Keratinocyte (primary cell): Measurements from ENCODE around the gene CCDC85C. TPM values are rescaled to one million over a fixed set of nuclear protein-coding genes. Genes with fewer than 3 reads are reported as not detected.
A peak's percentile ranks its signal among the peaks of the same experiment; 100 is the strongest.

Source experiments
- DNase-seq: peaks from one replicate; pipeline ENCODE4 v3.0.0-alpha.2; 2011; ENCODE audit warnings: low read depth, missing footprints, low spot score
- FAIRE-seq: peaks from 2 replicates; lab custom pipeline; 2011; peaks lifted over from hg19 to GRCh38; lab: Jason Lieb, UNC
- H2AFZ ChIP-seq: 2 replicates; pipeline ENCODE4 v1.6.0; 2012; ENCODE audit warnings: low read length, control low read depth, inconsistent platforms; ENCODE audit not compliant: control insufficient read depth
- H3K27ac ChIP-seq: 2 replicates; pipeline ENCODE4 v1.5.1; 2011; ENCODE audit warnings: low read length; ENCODE audit not compliant: control insufficient read depth, insufficient read depth
- H3K27me3 ChIP-seq: 3 replicates; pipeline ENCODE4 v1.6.0; 2011; ENCODE audit warnings: low read length; ENCODE audit not compliant: control insufficient read depth, insufficient read depth; ENCODE audit errors: extremely low read depth
- H3K36me3 ChIP-seq, 2 experiments: 2 replicates in 1 of 2; 3 replicates in 1 of 2; pipeline ENCODE4 v1.5.1; 2011; ENCODE audit warnings: low read length in 2 of 2, mild to moderate bottlenecking in 1 of 2; ENCODE audit not compliant: control insufficient read depth in 2 of 2, insufficient read depth in 2 of 2; ENCODE audit errors: extremely low read depth in 1 of 2
- H3K4me1 ChIP-seq: 3 replicates; pipeline ENCODE4 v1.5.1; 2011; ENCODE audit warnings: low read length; ENCODE audit not compliant: control insufficient read depth, insufficient read depth; ENCODE audit errors: extremely low read depth
- H3K4me2 ChIP-seq: 3 replicates; pipeline ENCODE4 v1.6.0; 2011; ENCODE audit warnings: low read depth, low read length; ENCODE audit not compliant: control insufficient read depth, insufficient read depth; ENCODE audit errors: extremely low read depth
- H3K4me3 ChIP-seq, 3 experiments: fragments of 200-600 bp in 1 of 3; sonication (generic) in 1 of 3; 2 replicates in 2 of 3; 3 replicates in 1 of 3; pipeline ENCODE4 v1.5.1; 2011 to 2016; ENCODE audit warnings: low read length in 3 of 3, mild to moderate bottlenecking in 3 of 3, control low read depth in 2 of 3, inconsistent platforms in 1 of 3, low read depth in 1 of 3, mixed read lengths in 1 of 3, mixed run types in 1 of 3, moderate library complexity in 1 of 3; ENCODE audit not compliant: control insufficient read depth in 2 of 3, insufficient read depth in 2 of 3; ENCODE audit errors: extremely low read depth in 1 of 3
- H3K79me2 ChIP-seq: 2 replicates; pipeline ENCODE4 v1.6.0; 2012; ENCODE audit warnings: low read length; ENCODE audit not compliant: control insufficient read depth, insufficient read depth
- H3K9ac ChIP-seq: 3 replicates; pipeline ENCODE4 v1.6.0; 2011; ENCODE audit warnings: low read length; ENCODE audit not compliant: control insufficient read depth, insufficient read depth; ENCODE audit errors: extremely low read depth
- H3K9me1 ChIP-seq: 3 replicates; pipeline ENCODE4 v1.6.0; 2011; ENCODE audit warnings: low read length; ENCODE audit not compliant: control insufficient read depth, insufficient read depth; ENCODE audit errors: extremely low read depth
- H3K9me3 ChIP-seq: 2 replicates; pipeline ENCODE4 v1.5.1; 2012; ENCODE audit warnings: low read depth, low read length; ENCODE audit not compliant: control insufficient read depth
- H4K20me1 ChIP-seq: 3 replicates; pipeline ENCODE4 v1.6.0; 2011; ENCODE audit warnings: low read length; ENCODE audit not compliant: control insufficient read depth, insufficient read depth; ENCODE audit errors: extremely low read depth
- CTCF ChIP-seq, 3 experiments: IDR thresholded peaks in 1 of 3; conservative IDR thresholded peaks in 1 of 3; optimal IDR thresholded peaks in 1 of 3; 2 replicates in 2 of 3; 3 replicates in 1 of 3; pipeline versions ENCODE3 to v1.5.1; 2011; ENCODE audit warnings: low read length in 3 of 3, mild to moderate bottlenecking in 3 of 3, moderate library complexity in 2 of 3, control low read depth in 1 of 3, inconsistent platforms in 1 of 3; ENCODE audit not compliant: insufficient read depth in 2 of 3; ENCODE audit errors: extremely low read depth in 1 of 3
- EZH2 ChIP-seq: IDR thresholded peaks from one replicate; pipeline ENCODE4 v1.6.1; 2012; ENCODE audit warnings: inconsistent platforms, mild to moderate bottlenecking, low read length, moderate library complexity
- dilution Hi-C: fragments of 300-500 bp; cut with MboI; formaldehyde crosslinking; loops from one replicate; pipeline ENCODE4 v1.7.0; 2020; ENCODE audit warnings: low sequenced_read_pairs; ENCODE audit not compliant: extremely low pct_ligation_motif_present
- polyA plus RNA-seq, 5 experiments: library from polyadenylated mRNA; depleted of rRNA in 3 of 5; stranded (reverse) in 3 of 5; stranded (forward) in 1 of 5; unstranded in 1 of 5; fragments of >200 nt; gene quantifications; 1 replicate in 1 of 5; 2 replicates in 3 of 5; 3 replicates in 1 of 5; pipeline versions ENCODE4 v1.2.1 to v1.2.3, GENCODE V29; 2011 to 2012; ENCODE audit warnings: missing spikeins in 2 of 5, low read depth in 1 of 5, low replicate concordance in 1 of 5

The CCDC85C gene
- polyA plus RNA-seq, 1 donor (not counting 4 experiments of a cell fraction or from before 2014, with no cell fraction given), result 13.2 TPM

- FAIRE-seq (no peak), DNase-seq (no peak)
- H3K9ac ChIP-seq, result no peak overlapping the region
- peaks cover 17% of the 10 kb centered on the region for H4K20me1 ChIP-seq
- H3K9me1 ChIP-seq, result peaks cover 14% of the 10 kb centered on the region
- H3K36me3 ChIP-seq, result no peaks in the 10 kb centered on the region
- peaks cover 26% of the 10 kb centered on the region for H3K4me1 ChIP-seq
- no peak for TF ChIP-seq EZH2
- no peak for TF ChIP-seq CTCF (optimal IDR thresholded peaks at IDR 0.05 in 1 of 3, IDR thresholded peaks at IDR 0.05 in 1 of 3, conservative IDR thresholded peaks at IDR 0.05 in 1 of 3; ENCODE audit: extremely low read depth in 1 of 3, insufficient read depth in 2 of 3, low read length in 3 of 3)
- no peaks in the 10 kb centered on the region for H3K9me3 ChIP-seq
- peaks cover 98% of the 10 kb centered on the region for H3K79me2 ChIP-seq
- H2AFZ ChIP-seq, result no peak overlapping the region
- H3K27me3 ChIP-seq, result no peaks in the 10 kb centered on the region
- no peak overlapping the region for H3K4me3 ChIP-seq
- H3K27ac ChIP-seq, result no peak overlapping the region
- no peak overlapping the region for H3K4me2 ChIP-seq
- dilution Hi-C loops, result no loop called here
These were observed 7.2 kb downstream of the CCDC85C start for GRCh38 chr14:99596772-99597171.

GRCh38 chr14:99596071-99596627, 7.9 kb downstream of the CCDC85C start:
- DNase-seq (no peak), FAIRE-seq (no peak)
- dilution Hi-C loops, result no loop called here
- peaks cover 9% of the 10 kb centered on the region for H3K9me1 ChIP-seq
- H3K79me2 ChIP-seq, result peaks cover 96% of the 10 kb centered on the region
- no peaks in the 10 kb centered on the region for H3K27me3 ChIP-seq
- H3K9me3 ChIP-seq, result no peaks in the 10 kb centered on the region
- no peak overlapping the region for H3K27ac ChIP-seq
- H3K9ac ChIP-seq, result no peak overlapping the region
- peaks cover 20% of the 10 kb centered on the region for H3K4me1 ChIP-seq
- H4K20me1 ChIP-seq, result peaks cover 15% of the 10 kb centered on the region
- no peak overlapping the region for H3K4me3 ChIP-seq
- no peak for TF ChIP-seq EZH2
- no peak for TF ChIP-seq CTCF (optimal IDR thresholded peaks at IDR 0.05 in 1 of 3, IDR thresholded peaks at IDR 0.05 in 1 of 3, conservative IDR thresholded peaks at IDR 0.05 in 1 of 3; ENCODE audit: extremely low read depth in 1 of 3, insufficient read depth in 2 of 3, low read length in 3 of 3)
- H2AFZ ChIP-seq, result no peak overlapping the region
- no peaks in the 10 kb centered on the region for H3K36me3 ChIP-seq
- H3K4me2 ChIP-seq, result peak overlapping the region; percentile 31
